ENCODE results near the gene CCL1.

GRCh38 chr17:34360601-34361270, 2.3 kb downstream of the CCL1 start:
- TF ChIP-seq CTCF (IDR thresholded peaks at IDR 0.05) (no peak), POLR2A (IDR thresholded peaks at IDR 0.05) (no peak)
